ENCODE measurements around the gene ARL6IP1. TPM values are rescaled to one million over a fixed set of nuclear protein-coding genes. Genes with fewer than 3 reads are reported as not detected.
A peak's percentile ranks its signal among the peaks of the same experiment; 100 is the strongest.

ARL6IP1 gene
- polyA plus RNA-seq, 3 donors = 89.0 to 158 (median 142) TPM

DNA sequence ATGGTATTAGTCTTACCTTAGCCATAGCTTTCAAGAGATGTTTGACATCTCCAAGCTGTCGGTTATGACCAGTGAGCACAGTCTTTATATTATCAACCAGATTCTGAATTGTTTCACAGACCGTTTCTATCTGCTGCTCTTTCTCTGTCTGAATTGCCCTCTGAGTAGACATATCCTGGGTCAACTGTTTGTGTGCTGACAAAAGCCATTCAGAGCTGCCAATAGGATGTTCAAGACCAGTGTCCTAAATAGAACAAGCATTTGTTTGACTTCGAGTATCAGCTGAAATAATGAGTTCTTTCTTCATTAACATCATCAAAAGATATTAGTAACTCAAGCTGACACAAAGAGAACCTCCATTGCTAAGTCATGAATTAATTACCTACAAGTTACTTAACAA lies 14.9 kb upstream of the ARL6IP1 start:
- TF ChIP-seq, protein P1, sequence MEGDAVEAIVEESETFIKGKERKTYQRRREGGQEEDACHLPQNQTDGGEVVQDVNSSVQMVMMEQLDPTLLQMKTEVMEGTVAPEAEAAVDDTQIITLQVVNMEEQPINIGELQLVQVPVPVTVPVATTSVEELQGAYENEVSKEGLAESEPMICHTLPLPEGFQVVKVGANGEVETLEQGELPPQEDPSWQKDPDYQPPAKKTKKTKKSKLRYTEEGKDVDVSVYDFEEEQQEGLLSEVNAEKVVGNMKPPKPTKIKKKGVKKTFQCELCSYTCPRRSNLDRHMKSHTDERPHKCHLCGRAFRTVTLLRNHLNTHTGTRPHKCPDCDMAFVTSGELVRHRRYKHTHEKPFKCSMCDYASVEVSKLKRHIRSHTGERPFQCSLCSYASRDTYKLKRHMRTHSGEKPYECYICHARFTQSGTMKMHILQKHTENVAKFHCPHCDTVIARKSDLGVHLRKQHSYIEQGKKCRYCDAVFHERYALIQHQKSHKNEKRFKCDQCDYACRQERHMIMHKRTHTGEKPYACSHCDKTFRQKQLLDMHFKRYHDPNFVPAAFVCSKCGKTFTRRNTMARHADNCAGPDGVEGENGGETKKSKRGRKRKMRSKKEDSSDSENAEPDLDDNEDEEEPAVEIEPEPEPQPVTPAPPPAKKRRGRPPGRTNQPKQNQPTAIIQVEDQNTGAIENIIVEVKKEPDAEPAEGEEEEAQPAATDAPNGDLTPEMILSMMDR (IDR thresholded peaks at IDR 0.05) = no peak
- DNase-seq = no peak
- Mint-ChIP-seq H3K9me3 (peaks cover 0 to 1% (median 0%) of the 10 kb centered on the region in 7 donors), H3K4me3 (no peak overlapping the region), H3K27me3 (ENCODE audit: low read depth in 3 of 3) (no peaks in the 10 kb centered on the region), H3K4me1 (peaks cover 4% of the 10 kb centered on the region), H3K36me3 (peaks cover 54 to 75% of the 10 kb centered on the region in 2 donors), H3K27ac (no peak overlapping the region)
- no peak overlapping the region for H2AFZ ChIP-seq (ENCODE audit: insufficient read depth, low read depth, low read length, poor library complexity, severe bottlenecking)
- H3K36me3 ChIP-seq (replicated peaks in 1 of 2; ENCODE audit: control insufficient read depth in 1 of 2, insufficient read depth in 2 of 2, low read length in 2 of 2) = peaks cover 75 to 87% of the 10 kb centered on the region in 2 donors
- 89% methylated on average over 1 of the region's 3 CpGs for WGBS (ENCODE audit: insufficient coverage)
- no peaks in the 10 kb centered on the region for H3K4me1 ChIP-seq (ENCODE audit: control insufficient read depth in 1 of 2, insufficient read depth in 2 of 2, low read length in 2 of 2)
- no peak overlapping the region for H3K9ac ChIP-seq (ENCODE audit: insufficient read depth, low read length, poor library complexity, severe bottlenecking)
- no peaks in the 10 kb centered on the region for H3K27me3 ChIP-seq (ENCODE audit: control insufficient read depth in 2 of 2, insufficient read depth in 2 of 2, low read length in 2 of 2)
- no peaks in the 10 kb centered on the region for H3K9me3 ChIP-seq (replicated peaks in 1 of 2; ENCODE audit: control insufficient read depth in 1 of 2, insufficient read depth in 1 of 2, low read length in 2 of 2)
- H3K79me2 ChIP-seq (ENCODE audit: insufficient read depth, low read length) = no peaks in the 10 kb centered on the region
- intact Hi-C loops (cut with micrococcal nuclease) = no loop called here
- no peak overlapping the region for H3K27ac ChIP-seq (ENCODE audit: low read depth in 1 of 2, low read length in 2 of 2)
- H3K4me3 ChIP-seq (replicated peaks in 1 of 3; ENCODE audit: low read depth in 2 of 3, low read length in 3 of 3) = no peak overlapping the region
- no peak overlapping the region for H3K4me2 ChIP-seq (replicated peaks; ENCODE audit: extremely low read depth, low read length, poor library complexity, severe bottlenecking)
- peaks cover 5% of the 10 kb centered on the region for H4K20me1 ChIP-seq (ENCODE audit: insufficient read depth, low read length)

DNA sequence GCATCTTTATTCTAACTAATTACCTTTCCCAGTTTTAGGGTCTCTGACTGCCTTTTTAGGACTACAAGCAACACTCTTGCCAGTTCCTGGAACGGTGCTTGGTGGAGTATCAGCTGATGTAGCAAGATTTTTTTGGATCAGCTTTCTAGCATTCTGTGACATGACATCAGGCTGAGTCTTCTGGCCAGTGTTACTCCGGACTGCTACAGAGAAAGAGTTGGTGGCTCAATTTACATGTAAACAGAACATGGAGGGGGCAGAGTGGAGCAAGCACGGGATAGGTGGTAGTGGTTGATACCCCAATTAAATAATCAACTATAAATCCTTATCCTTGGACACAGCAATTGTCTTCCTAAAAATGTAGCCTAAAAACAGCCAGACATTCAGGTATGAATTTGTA lies 10.6 kb upstream of the ARL6IP1 start:
- H3K36me3 Mint-ChIP-seq = peaks cover 72 to 85% of the 10 kb centered on the region in 2 donors
- peaks cover 0 to 1% (median 0%) of the 10 kb centered on the region in 3 donors for H3K27me3 Mint-ChIP-seq (ENCODE audit: low read depth in 3 of 3)

More for the DNA sequence above, 10.6 kb upstream of the ARL6IP1 start:
- Mint-ChIP-seq H3K9me3 (peaks cover 0 to 1% (median 0%) of the 10 kb centered on the region in 7 donors), H3K4me1 (no peaks in the 10 kb centered on the region), H3K4me3 (no peak overlapping the region), H3K27ac (peak overlapping the region in 2 of 7 donors; percentile 19 to 43)
- intact Hi-C loops (cut with micrococcal nuclease) = no loop called here
- no peak overlapping the region for H3K27ac ChIP-seq (ENCODE audit: low read depth in 1 of 2, low read length in 2 of 2)
- H3K4me3 ChIP-seq (replicated peaks in 1 of 3; ENCODE audit: low read depth in 2 of 3, low read length in 3 of 3) = no peak overlapping the region
- peaks cover 11% of the 10 kb centered on the region for H3K79me2 ChIP-seq (ENCODE audit: insufficient read depth, low read length)
- H3K36me3 ChIP-seq (replicated peaks in 1 of 2; ENCODE audit: control insufficient read depth in 1 of 2, insufficient read depth in 2 of 2, low read length in 2 of 2) = peaks cover 81 to 90% of the 10 kb centered on the region in 2 donors
- H3K4me1 ChIP-seq (ENCODE audit: control insufficient read depth in 1 of 2, insufficient read depth in 2 of 2, low read length in 2 of 2) = no peaks in the 10 kb centered on the region
- no peaks in the 10 kb centered on the region for H3K27me3 ChIP-seq (ENCODE audit: control insufficient read depth in 2 of 2, insufficient read depth in 2 of 2, low read length in 2 of 2)
- no peak overlapping the region for H3K4me2 ChIP-seq (replicated peaks; ENCODE audit: extremely low read depth, low read length, poor library complexity, severe bottlenecking)
- WGBS (ENCODE audit: insufficient coverage) = 100% methylated on average over 1 of the region's 3 CpGs
- TF ChIP-seq, protein P1 (IDR thresholded peaks at IDR 0.05) = no peak
- H3K9me3 ChIP-seq (replicated peaks in 1 of 2; ENCODE audit: control insufficient read depth in 1 of 2, insufficient read depth in 1 of 2, low read length in 2 of 2) = no peaks in the 10 kb centered on the region
- no peak overlapping the region for H2AFZ ChIP-seq (ENCODE audit: insufficient read depth, low read depth, low read length, poor library complexity, severe bottlenecking)
- no peaks in the 10 kb centered on the region for H4K20me1 ChIP-seq (ENCODE audit: insufficient read depth, low read length)
- DNase-seq = no peak
- H3K9ac ChIP-seq (ENCODE audit: insufficient read depth, low read length, poor library complexity, severe bottlenecking) = no peak overlapping the region
